ENCODE results near the gene CHRM5. TPM values are rescaled to one million over a fixed set of nuclear protein-coding genes. Genes with fewer than 3 reads are reported as not detected.
"Not testable (repeated sequence)": the region's sequence is repeated elsewhere in the genome, so short reads cannot be mapped to it uniquely, and the experiment has no call there.

Gene CHRM5
- total RNA-seq, 1 donor from 2014 or later = not detected

DNA sequence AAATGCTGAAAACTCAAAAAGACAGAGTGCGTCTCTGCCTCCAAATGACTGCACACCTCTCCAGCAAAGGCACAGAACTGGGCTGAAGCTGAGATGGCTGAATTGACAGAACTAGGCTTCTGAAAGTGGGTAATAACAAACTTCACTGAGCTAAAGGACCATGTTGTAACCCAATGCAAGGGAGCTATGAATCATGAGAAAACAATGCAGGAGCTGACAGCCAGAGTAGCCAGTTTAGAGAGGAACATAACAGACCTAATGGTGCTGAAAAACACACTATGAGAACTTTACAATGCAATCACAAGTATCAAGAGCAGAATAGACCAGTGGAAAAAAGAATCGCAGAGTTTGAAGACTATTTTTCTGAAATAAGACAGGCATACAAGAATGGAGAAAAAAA, 80.8 kb downstream of the CHRM5 start:
- TF ChIP-seq, protein P1, sequence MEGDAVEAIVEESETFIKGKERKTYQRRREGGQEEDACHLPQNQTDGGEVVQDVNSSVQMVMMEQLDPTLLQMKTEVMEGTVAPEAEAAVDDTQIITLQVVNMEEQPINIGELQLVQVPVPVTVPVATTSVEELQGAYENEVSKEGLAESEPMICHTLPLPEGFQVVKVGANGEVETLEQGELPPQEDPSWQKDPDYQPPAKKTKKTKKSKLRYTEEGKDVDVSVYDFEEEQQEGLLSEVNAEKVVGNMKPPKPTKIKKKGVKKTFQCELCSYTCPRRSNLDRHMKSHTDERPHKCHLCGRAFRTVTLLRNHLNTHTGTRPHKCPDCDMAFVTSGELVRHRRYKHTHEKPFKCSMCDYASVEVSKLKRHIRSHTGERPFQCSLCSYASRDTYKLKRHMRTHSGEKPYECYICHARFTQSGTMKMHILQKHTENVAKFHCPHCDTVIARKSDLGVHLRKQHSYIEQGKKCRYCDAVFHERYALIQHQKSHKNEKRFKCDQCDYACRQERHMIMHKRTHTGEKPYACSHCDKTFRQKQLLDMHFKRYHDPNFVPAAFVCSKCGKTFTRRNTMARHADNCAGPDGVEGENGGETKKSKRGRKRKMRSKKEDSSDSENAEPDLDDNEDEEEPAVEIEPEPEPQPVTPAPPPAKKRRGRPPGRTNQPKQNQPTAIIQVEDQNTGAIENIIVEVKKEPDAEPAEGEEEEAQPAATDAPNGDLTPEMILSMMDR (conservative IDR thresholded peaks at IDR 0.05; ENCODE audit: low read depth, low read length) = no peak
- H3K4me3 ChIP-seq (ENCODE audit: low read depth, low read length) = no peak overlapping the region
- peak; percentile 79 for DNase-seq (ENCODE audit: low read depth)

DNA sequence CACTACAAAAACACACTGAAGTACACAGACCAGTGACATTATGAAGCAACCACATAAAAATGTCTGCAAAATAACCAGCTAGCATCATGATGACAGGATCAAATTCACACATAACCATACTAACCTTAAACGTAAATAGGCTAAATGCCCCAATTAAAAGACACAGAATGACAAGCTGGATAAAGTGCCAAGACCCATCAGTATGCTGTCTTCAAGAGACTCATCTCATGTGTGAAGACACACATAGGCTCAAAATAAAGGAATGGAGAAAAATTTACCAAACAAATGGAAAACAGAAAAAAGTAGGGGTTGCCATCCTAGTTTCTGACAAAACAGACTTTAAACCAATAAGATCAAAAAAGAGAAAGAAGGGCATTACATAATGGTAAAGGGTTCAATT, 82.1 kb downstream of the CHRM5 start:
- DNase-seq (ENCODE audit: low read depth); H3K4me3 ChIP-seq (ENCODE audit: low read depth, low read length): not testable (repeated sequence)

DNA sequence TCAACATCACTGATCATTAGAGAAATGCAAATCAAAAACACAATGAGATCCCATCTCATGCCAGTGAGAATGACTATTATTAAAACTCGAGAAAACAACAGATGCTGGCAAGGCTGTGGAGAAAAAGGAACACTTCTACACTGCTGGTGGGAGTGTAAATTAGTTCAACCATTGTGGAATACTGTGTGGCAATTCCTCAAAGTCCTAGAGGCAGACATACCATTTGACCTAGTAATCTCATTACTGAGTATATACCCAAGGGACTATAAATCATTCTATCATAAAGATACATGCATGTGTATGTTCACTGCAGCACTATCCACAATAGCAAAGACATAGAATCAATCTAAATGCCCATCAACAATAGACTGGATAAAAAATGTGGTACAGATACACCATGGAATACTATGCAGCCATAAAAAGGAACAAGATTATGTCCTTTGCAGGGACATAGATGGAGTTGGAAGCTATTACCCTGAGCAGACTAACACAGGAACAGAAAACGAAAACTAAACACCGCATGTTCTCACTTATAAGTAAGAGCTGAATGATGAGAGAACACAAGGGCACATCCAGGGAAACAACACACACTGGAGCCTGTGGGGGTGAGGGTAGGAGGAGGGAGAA, 85.9 kb downstream of the CHRM5 start:
- H3K4me3 ChIP-seq (ENCODE audit: low read depth, low read length) = no peak overlapping the region
- no peak for DNase-seq (ENCODE audit: low read depth)
- TF ChIP-seq, protein P1 (conservative IDR thresholded peaks at IDR 0.05; ENCODE audit: low read depth, low read length) = no peak

DNA sequence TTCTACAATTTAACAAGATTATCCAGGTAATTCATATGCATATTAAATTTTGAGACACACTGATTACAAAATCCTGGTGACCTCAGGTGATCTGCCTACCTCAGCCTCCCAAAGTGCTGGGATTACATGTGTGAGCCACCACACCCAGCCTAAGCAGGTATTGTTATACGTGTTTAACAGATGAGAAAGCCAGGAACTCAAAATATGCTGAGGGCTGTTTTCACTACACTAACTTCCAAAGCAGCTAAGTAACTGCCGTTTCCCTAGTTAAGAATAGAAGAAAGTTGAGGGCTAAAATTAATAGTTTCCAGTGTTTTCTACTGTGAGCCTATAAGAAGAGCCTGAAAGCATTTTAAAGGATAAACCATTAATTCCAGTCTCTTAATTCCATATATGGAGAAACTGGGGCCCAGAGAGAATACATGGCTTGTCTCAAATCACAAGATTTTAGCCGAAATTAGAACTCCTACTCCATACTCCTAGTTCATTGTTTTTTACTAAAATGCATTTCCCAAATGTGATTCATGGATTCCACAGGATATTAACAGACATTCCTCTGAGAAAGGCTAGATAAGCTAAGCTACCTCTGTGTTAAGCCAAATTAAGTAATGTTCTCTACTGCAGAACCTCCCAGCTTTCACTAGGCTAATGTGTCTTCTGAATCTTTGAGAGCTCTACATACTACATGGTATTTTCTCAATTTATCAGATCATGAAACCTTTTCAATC, 87.7 kb downstream of the CHRM5 start:
- TF ChIP-seq, protein P1 (conservative IDR thresholded peaks at IDR 0.05; ENCODE audit: low read depth, low read length) = no peak
- peak; percentile 81 for DNase-seq (ENCODE audit: low read depth)
- H3K4me3 ChIP-seq (ENCODE audit: low read depth, low read length) = no peak overlapping the region

DNA sequence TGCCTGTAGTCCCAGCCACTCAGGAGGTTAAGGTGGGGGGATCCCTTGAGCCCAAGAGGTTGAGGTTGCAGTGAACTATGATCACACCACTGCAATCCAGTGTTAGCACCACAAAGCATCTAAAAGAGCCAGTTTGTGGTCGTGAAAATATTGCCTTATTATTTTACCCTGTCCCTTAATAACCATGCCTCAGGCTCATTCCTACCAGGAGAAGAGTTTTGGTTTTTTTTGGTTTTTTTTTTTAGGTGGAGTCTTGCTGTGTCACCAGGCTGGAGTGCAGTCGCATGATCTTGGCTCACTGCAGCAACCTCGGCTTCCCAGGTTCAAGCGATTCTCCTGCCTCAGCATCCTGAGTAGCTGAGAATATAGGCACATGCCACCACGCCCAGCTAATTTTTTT, 88.6 kb downstream of the CHRM5 start:
- TF ChIP-seq, protein P1 (conservative IDR thresholded peaks at IDR 0.05; ENCODE audit: low read depth, low read length) = no peak
- peak overlapping the region; percentile 7 for H3K4me3 ChIP-seq (ENCODE audit: low read depth, low read length)

DNA sequence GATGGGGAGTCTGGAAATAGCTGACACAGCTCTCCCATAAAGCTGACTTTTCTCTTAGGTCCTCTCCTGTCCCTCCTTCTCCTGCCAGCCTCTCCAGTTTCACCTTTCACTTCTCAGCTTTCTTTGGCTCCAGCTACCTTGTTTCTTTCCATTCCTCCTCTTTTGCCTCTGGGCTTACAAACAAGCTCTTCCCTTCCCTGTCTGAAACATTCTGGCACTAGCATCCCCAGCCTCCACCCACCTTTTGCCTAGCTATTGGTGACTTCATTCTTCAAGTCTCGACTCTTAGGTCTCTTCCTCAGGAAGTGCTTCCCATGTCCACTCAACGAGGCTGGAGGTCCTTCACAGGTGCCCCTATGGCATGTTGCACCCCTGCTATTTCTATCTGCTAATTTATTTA, 91.2 kb downstream of the CHRM5 start:
- no peak overlapping the region for H3K4me3 ChIP-seq (ENCODE audit: low read depth, low read length)
- no peak for DNase-seq (ENCODE audit: low read depth)
- TF ChIP-seq, protein P1 (conservative IDR thresholded peaks at IDR 0.05; ENCODE audit: low read depth, low read length) = no peak

More for the DNA sequence above, 88.6 kb downstream of the CHRM5 start:
- DNase-seq (ENCODE audit: low read depth) = no peak

DNA sequence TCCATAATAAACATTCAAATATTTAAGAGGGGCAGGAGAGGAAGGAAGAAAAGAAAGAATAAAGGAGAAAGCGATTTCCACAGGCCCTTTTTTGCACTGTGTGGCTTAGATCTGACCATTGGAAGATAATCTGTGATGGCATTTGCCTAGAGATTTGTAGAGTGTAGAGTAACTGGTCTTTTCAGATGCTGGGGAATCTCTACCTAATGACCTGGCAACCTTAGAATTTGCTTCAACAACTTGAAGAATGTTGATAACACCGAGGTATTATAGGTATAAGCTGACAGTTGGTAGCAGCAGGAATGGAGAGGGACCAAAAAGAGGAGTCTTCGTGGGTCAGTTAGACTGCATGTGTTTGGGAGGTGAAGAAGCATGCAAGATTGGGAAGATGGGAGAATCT, 91.6 kb downstream of the CHRM5 start:
- no peak for DNase-seq (ENCODE audit: low read depth)
- TF ChIP-seq, protein P1 (conservative IDR thresholded peaks at IDR 0.05; ENCODE audit: low read depth, low read length) = no peak
- H3K4me3 ChIP-seq (ENCODE audit: low read depth, low read length) = no peak overlapping the region
